H9 (cell line): Measurements from ENCODE around the gene PPP1R12A. TPM values are rescaled to one million over a fixed set of nuclear protein-coding genes. Genes with fewer than 3 reads are reported as not detected.

ENCODE experiments used
- DNase-seq: peaks from one replicate; pipeline ENCODE4 v3.0.0-alpha.2; 2017
- H2AFZ ChIP-seq: one replicate; pipeline ENCODE4 v1.6.1; 2013; ENCODE audit warnings: mild to moderate bottlenecking, low read length, control low read depth, moderate library complexity
- H2AK5ac ChIP-seq: 2 replicates; pipeline ENCODE4 v1.6.1; 2013; ENCODE audit warnings: low read length, control low read depth, mixed read lengths; ENCODE audit not compliant: insufficient read length
- H2BK120ac ChIP-seq: one replicate; pipeline ENCODE4 v1.6.1; 2013; ENCODE audit warnings: low read depth, mild to moderate bottlenecking, low read length, control low read depth, inconsistent platforms; ENCODE audit not compliant: poor library complexity, severe bottlenecking
- H2BK12ac ChIP-seq: 2 replicates; pipeline ENCODE4 v1.6.1; 2013; ENCODE audit warnings: low read length, control low read depth, mixed read lengths, low read depth; ENCODE audit not compliant: insufficient read length
- H2BK15ac ChIP-seq: 2 replicates; pipeline ENCODE4 v1.6.1; 2013; ENCODE audit warnings: low read depth, low read length, control low read depth
- H2BK20ac ChIP-seq: one replicate; pipeline ENCODE4 v1.6.1; 2013; ENCODE audit warnings: low read depth, mild to moderate bottlenecking, low read length, control low read depth, inconsistent platforms; ENCODE audit not compliant: poor library complexity, severe bottlenecking
- H2BK5ac ChIP-seq: 2 replicates; pipeline ENCODE4 v1.6.1; 2013; ENCODE audit warnings: low read length, control low read depth, mixed read lengths; ENCODE audit not compliant: insufficient read length
- H3K14ac ChIP-seq: 2 replicates; pipeline ENCODE4 v1.6.1; 2013; ENCODE audit warnings: low read length, control low read depth; ENCODE audit not compliant: insufficient read depth
- H3K18ac ChIP-seq: 2 replicates; pipeline ENCODE4 v1.6.1; 2013; ENCODE audit warnings: low read depth, mild to moderate bottlenecking, mixed read lengths, low read length, control low read depth; ENCODE audit not compliant: insufficient read length
- H3K23ac ChIP-seq: 2 replicates; pipeline ENCODE4 v1.6.1; 2013; ENCODE audit warnings: low read length, control low read depth, mixed read lengths, low read depth; ENCODE audit not compliant: insufficient read length
- H3K23me2 ChIP-seq: 2 replicates; pipeline ENCODE4 v1.6.1; 2013; ENCODE audit warnings: low read depth, mild to moderate bottlenecking, mixed read lengths, low read length, control low read depth; ENCODE audit not compliant: insufficient read length, poor library complexity, severe bottlenecking
- H3K27ac ChIP-seq: 2 replicates; pipeline ENCODE4 v1.5.1; 2013; ENCODE audit warnings: low read length, control low read depth, mixed read lengths, low read depth; ENCODE audit not compliant: insufficient read length
- H3K27me3 ChIP-seq: 2 replicates; pipeline ENCODE4 v1.6.1; 2013; ENCODE audit warnings: low read length, control low read depth, inconsistent platforms; ENCODE audit not compliant: insufficient read depth
- H3K4ac ChIP-seq: 2 replicates; pipeline ENCODE4 v1.6.1; 2013; ENCODE audit warnings: low read depth, mild to moderate bottlenecking, control low read depth, inconsistent platforms, low read length, moderate library complexity
- H3K4me1 ChIP-seq: 2 replicates; pipeline ENCODE4 v1.6.1; 2013; ENCODE audit warnings: low read length, control low read depth, inconsistent platforms; ENCODE audit not compliant: insufficient read depth
- H3K4me2 ChIP-seq: 2 replicates; pipeline ENCODE4 v1.6.1; 2013; ENCODE audit warnings: low read length, control low read depth, mixed read lengths; ENCODE audit not compliant: insufficient read length, insufficient read depth
- H3K56ac ChIP-seq: 2 replicates; pipeline ENCODE4 v1.6.1; 2013; ENCODE audit warnings: low read depth, mild to moderate bottlenecking, mixed read lengths, low read length, control low read depth; ENCODE audit not compliant: insufficient read length
- H3K79me1 ChIP-seq: 2 replicates; pipeline ENCODE4 v1.6.1; 2013; ENCODE audit warnings: low read depth, mild to moderate bottlenecking, moderate library complexity, low read length, control low read depth, inconsistent platforms; ENCODE audit not compliant: insufficient read depth, poor library complexity, severe bottlenecking
- H3K79me2 ChIP-seq: 2 replicates; pipeline ENCODE4 v1.6.1; 2013; ENCODE audit warnings: low read length, control low read depth, inconsistent platforms; ENCODE audit not compliant: insufficient read depth
- H3K9ac ChIP-seq: 2 replicates; pipeline ENCODE4 v1.6.1; 2013; ENCODE audit warnings: low read length, control low read depth, mixed read lengths; ENCODE audit not compliant: insufficient read length; ENCODE audit errors: extremely low read depth
- H3K9me3 ChIP-seq: one replicate; pipeline ENCODE4 v1.6.1; 2013; ENCODE audit warnings: low read depth, low read length, inconsistent platforms; ENCODE audit not compliant: control insufficient read depth
- H3T11ph ChIP-seq: one replicate; pipeline ENCODE4 v1.6.1; 2013; ENCODE audit warnings: mild to moderate bottlenecking, low read length, control low read depth, inconsistent platforms
- H4K20me1 ChIP-seq: one replicate; pipeline ENCODE4 v1.6.1; 2013; ENCODE audit not compliant: control insufficient read depth, insufficient read length, insufficient read depth
- H4K5ac ChIP-seq: 2 replicates; pipeline ENCODE4 v1.6.1; 2013; ENCODE audit warnings: low read depth, mild to moderate bottlenecking, mixed read lengths, low read length, control low read depth; ENCODE audit not compliant: insufficient read length
- H4K8ac ChIP-seq: replicated peaks from 2 replicates; pipeline ENCODE4 v1.6.1; 2013; ENCODE audit warnings: low read length, control low read depth, mixed read lengths, low read depth; ENCODE audit not compliant: insufficient read length
- H4K91ac ChIP-seq: 2 replicates; pipeline ENCODE4 v1.6.1; 2013; ENCODE audit warnings: low read depth, mild to moderate bottlenecking, moderate library complexity, mixed read lengths, low read length, control low read depth; ENCODE audit not compliant: insufficient read length
- H3K27ac Mint-ChIP-seq, 3 experiments: 2 replicates in 2 of 3; 3 replicates in 1 of 3; pipeline ENCODE4 v1.8.0; 2020 to 2021; ENCODE audit warnings: mixed read lengths in 3 of 3, mild to moderate bottlenecking in 1 of 3, moderate library complexity in 1 of 3
- H3K27me3 Mint-ChIP-seq: 2 replicates; pipeline ENCODE4 v1.8.0; 2021; ENCODE audit warnings: low read depth, mild to moderate bottlenecking, moderate library complexity, mixed read lengths
- H3K36me3 Mint-ChIP-seq, 3 experiments: 2 replicates in 2 of 3; 3 replicates in 1 of 3; pipeline ENCODE4 v1.8.0; 2020 to 2021; ENCODE audit warnings: low read depth in 3 of 3, mixed read lengths in 3 of 3; ENCODE audit not compliant: insufficient read depth in 1 of 3
- H3K4me1 Mint-ChIP-seq, 2 experiments: 2 replicates each; pipeline ENCODE4 v1.8.0; 2020; ENCODE audit warnings: mixed read lengths in 2 of 2
- H3K4me3 Mint-ChIP-seq, 2 experiments: 2 replicates in 1 of 2; 3 replicates in 1 of 2; pipeline ENCODE4 v1.8.0; 2020 to 2021; ENCODE audit warnings: mild to moderate bottlenecking in 2 of 2, mixed read lengths in 2 of 2, moderate library complexity in 1 of 2
- H3K9me3 Mint-ChIP-seq, 2 experiments: 2 replicates in 1 of 2; 3 replicates in 1 of 2; pipeline ENCODE4 v1.8.0; 2020; ENCODE audit warnings: mild to moderate bottlenecking in 2 of 2, mixed read lengths in 2 of 2, moderate library complexity in 1 of 2
- CTCF ChIP-seq: fragments of 200-600 bp; sonication (generic); conservative IDR thresholded peaks from 3 replicates; pipeline ENCODE4 v1.8.0; 2021; ENCODE audit warnings: antibody characterized with exemption, mild to moderate bottlenecking
- WGBS: extraction: QIAGEN DNeasy Blood & Tissue Kit; methylation state at CpG from one replicate; pipeline ENCODE4 v1.1.7; 2013; ENCODE audit warnings: missing lambda C conversion rate, low lambda C conversion rate, mixed read lengths; ENCODE audit not compliant: insufficient read length; ENCODE audit errors: extremely low coverage; 5-methylcytosine and 5-hydroxymethylcytosine counted together
- total RNA-seq: library from RNA; stranded (reverse); gene quantifications from 2 replicates; pipeline ENCODE4 v1.2.1, GENCODE V29; 2021

Gene PPP1R12A
- total RNA-seq, 1 experiment from 2014 or later = 93.5 TPM

GRCh38 chr12:79842630-79843029, 92.3 kb downstream of the PPP1R12A start:
- no peak overlapping the region for H3K4me3 Mint-ChIP-seq
- no peak overlapping the region for H3T11ph ChIP-seq
- no peaks in the 10 kb centered on the region for H3K79me1 ChIP-seq
- no peak overlapping the region for H3K14ac ChIP-seq
- no peak overlapping the region for H4K5ac ChIP-seq
- no peak for DNase-seq
- H3K23ac ChIP-seq = no peak overlapping the region
- no peak for TF ChIP-seq CTCF
- no peak overlapping the region for H2AFZ ChIP-seq
- H4K20me1 ChIP-seq = no peaks in the 10 kb centered on the region
- H3K4ac ChIP-seq = no peak overlapping the region
- peaks cover 53 to 64% (median 63%) of the 10 kb centered on the region in 3 experiments for H3K36me3 Mint-ChIP-seq
- no peak overlapping the region for H3K9ac ChIP-seq
- peaks cover 8 to 15% of the 10 kb centered on the region in 2 experiments for H3K4me1 Mint-ChIP-seq
- no peaks in the 10 kb centered on the region for H3K23me2 ChIP-seq
- H3K4me1 ChIP-seq = no peaks in the 10 kb centered on the region; the same call in 1 of the 2 replicates
- H2BK12ac ChIP-seq = no peak overlapping the region
- no peak overlapping the region; a peak in 1 of 7 replicates for H3K27ac Mint-ChIP-seq
- no peaks in the 10 kb centered on the region for H3K79me2 ChIP-seq
- no peak overlapping the region for H2BK120ac ChIP-seq
- no peaks in the 10 kb centered on the region for H3K27me3 ChIP-seq
- H3K9me3 Mint-ChIP-seq = peaks cover 27 to 28% of the 10 kb centered on the region in 2 experiments
- no peak overlapping the region for H2BK20ac ChIP-seq
- no peak overlapping the region for H3K4me2 ChIP-seq
- H3K9me3 ChIP-seq = peaks cover 13% of the 10 kb centered on the region
- H3K56ac ChIP-seq = no peak overlapping the region
- H2BK5ac ChIP-seq = no peak overlapping the region
- H3K18ac ChIP-seq = no peak overlapping the region
- H2AK5ac ChIP-seq = no peak overlapping the region
- H4K91ac ChIP-seq = no peak overlapping the region
- H4K8ac ChIP-seq = no peak overlapping the region
- WGBS = no CpG with 5 or more reads among the region's 2 CpGs
- H3K27me3 Mint-ChIP-seq = no peaks in the 10 kb centered on the region
- H3K27ac ChIP-seq = no peak overlapping the region
- H2BK15ac ChIP-seq = no peak overlapping the region
